Stimulated activated CD8-positive, alpha-beta memory T cell treated with anti-CD3 and anti-CD28 coated beads, Interleukin-2, amount 100 ng/mL, for 1 hour (primary cell): Measurements from ENCODE around the gene LTC4S.

Source experiments
- DNase-seq, 2 donors: peaks; one replicate each; pipeline ENCODE4 v3.0.0-alpha.2; 2020; ENCODE audit warnings: low read depth in 2 of 2

LTC4S gene

GRCh38 chr5:179806250-179807048, 12.7 kb downstream of the LTC4S start, which contains the start of gene MGAT4B:
MGAT4B (minus strand) TSS chr5:179806866; CDS start chr5:179806583, 283 bp downstream.
- no peak for DNase-seq

DNA sequence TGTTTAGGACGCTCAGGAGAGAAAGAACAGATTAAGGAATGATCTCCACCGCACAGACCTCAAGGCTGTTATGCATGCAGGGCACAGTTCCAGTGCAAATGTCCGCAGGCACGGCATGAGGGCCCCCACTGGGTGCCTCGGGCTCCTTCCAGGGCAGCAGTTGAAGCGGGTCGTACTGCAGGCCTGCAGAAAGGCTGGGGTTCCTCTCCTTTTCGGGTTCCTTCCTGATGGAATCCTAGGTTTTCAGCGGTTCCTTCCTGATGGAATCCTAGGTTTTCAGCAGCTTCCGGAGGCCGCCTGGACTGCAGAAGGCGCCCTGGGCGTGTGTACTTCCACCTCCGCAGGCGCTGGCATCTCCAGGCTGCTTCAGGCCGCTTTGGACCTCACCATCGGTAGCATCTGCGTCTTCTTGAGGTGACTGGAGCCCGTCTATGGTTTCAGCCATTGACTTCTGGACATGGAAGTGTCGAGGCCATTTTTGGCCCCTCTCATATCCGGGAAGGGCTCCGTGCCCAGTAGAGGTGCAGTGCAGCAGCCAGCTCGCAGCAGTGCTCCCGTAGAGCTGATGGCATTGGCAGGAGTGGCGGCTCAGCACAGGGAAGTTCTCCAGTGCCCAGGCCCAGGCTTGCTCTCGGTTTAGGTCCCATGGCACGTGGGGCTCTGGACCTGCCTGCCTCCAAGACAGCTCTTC, 18.5 kb downstream of the LTC4S start:
- no peak for DNase-seq

DNA sequence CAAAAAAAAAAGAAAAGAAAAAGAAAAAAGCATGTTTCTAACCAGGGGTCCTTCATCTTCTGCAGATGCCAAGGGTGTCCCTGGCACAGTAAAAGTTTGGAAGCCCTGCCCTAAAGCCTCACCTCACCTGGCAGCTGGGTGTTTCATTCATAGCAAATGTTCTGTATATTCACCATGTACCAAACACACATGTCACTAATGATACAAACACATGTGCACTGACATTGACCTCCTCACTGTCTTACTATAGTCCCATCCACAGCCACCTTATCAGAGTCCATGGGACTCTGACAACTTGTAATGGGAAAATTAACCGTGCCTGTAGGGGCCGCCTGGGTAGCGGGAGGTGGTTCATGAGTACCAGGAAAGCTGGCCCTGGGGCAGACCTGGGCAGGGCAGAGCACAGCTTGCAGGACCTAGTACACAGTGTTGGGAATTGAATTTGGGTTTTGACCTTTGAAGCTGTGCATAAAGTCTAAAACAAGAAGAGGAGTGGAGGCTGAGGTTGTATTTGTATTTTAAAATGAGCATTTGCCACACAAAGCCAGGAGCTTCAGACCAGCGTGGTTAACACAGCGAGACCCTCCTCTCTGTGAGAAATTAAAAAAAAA, 19.3 kb downstream of the LTC4S start:
- no peak for DNase-seq

DNA sequence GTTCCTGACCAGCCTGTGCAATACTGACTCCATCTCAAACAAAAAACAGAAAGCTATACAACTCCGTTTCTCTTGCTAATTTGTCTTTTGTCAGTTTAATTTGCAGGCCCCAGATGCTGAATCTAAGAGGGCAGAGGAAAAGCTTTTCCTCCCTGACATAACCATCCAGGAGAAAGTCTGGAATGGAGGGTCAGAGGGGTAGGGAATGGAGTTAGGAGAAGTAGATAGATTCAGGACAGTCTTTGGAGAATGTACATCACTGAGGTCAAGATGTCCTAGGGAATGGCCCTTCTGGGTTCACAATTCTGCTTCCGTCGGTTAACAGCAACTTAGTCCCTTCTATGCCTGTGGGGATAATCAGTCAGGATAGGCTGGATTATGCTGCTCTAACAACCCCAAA, 20.3 kb downstream of the LTC4S start:
- DNase-seq: no peak

GRCh38 chr5:179815491-179816249, 21.9 kb downstream of the LTC4S start:
- no peak for DNase-seq

DNA sequence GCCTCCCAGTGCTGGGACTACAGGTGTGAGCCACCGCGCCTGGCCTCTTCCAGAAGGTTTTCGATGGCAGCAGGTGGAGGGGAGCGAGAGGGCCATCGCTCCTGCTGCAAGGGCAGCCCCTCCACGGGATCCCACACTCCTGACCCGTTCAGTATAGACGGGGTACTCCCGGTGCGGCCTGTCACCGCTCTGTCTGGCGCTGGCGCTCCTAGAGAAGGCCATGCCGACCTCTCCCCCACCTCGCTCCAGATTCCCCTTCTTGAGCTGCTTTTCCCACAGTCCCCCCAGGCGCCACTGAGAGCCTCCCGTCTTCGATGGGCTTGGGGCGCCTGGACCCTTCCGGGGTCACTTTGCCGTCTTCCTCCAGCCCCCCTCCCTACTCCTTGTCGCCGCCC, 22.6 kb downstream of the LTC4S start:
- DNase-seq: no peak

DNA sequence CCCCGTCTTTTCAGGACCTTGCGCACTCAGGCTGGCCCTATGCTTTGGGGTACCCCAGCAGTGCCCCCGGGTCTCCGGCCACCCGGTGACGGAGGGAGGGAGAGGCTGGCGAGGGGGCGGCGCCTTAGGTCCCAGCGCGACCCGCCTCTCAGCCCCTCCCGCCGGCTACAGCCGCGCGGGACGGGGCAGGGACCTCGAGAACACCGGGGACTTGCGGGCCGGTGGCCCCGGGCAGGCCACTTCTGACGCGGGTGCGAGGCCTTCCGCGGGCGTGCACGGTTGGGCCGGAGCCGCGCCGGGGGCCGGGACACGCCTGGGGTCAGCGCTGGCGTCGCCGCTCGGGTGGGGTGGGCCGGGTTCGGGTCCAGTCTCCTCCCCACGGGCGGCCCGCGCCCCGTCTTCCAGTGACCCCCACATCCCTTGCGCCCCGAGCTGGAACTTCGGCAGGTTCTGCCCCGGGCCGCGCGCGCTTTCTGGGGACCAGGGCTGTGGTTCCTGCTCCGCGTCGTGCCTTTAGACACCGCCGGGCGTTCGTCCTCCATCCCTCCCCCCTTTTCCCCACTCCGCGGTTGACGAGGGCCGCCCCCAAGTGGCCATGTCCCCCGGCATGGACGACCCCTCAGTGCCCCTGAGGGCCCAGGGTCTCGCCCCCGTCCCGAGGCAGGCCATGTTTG, 23.1 kb downstream of the LTC4S start:
- no peak for DNase-seq

DNA sequence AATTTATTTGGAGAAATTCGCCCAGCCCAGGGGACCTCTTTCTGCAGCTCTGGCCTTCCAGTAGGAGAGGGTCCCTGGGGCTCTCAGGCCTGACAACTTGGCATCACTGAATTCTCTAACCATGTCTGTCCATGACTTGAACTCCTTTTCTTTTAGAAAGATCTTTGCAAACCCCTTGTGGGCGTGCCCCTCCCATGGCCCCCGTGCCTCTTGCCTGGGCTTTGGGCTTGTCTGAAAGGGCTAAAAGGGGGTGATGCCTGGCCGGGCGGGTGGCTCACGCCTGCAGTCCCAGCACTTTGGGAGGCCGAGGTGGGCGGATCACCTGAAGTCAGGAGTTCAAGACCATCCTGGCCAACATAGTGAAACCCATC, 23.7 kb downstream of the LTC4S start:
- DNase-seq: no peak

GRCh38 chr5:179817890-179818745, 24.3 kb downstream of the LTC4S start:
- no peak for DNase-seq

DNA sequence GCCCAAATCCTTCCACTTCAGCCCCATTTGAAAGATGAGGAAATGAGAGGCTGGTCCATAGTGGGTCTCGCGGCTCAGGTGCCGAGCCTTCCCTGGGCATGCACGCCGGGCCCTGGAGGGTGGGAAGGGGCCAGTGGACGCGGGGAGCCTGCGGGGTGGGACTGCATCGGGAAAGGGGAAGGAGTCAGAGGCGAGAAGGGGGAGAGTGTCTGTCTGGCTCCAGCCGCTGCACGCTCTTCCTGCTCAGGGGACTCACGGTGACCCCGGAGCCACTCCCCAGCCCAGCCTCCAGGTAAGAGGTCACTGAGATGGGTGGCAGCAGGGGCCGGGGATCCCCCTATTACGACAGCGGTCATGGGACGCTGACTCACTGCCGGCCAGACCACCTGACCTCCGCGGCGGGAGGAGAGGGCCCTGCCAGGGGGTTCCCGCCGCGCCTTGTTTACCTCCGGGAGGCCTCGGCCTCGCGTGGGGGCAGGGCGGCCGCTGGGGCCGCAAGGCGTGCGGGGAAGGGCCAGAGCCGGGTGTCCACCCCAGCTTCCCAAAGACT, 25.0 kb downstream of the LTC4S start:
- DNase-seq: peak; percentile 80

GRCh38 chr5:179819296-179820126, 25.7 kb downstream of the LTC4S start:
- no peak for DNase-seq

GRCh38 chr5:179820127-179820482, 26.3 kb downstream of the LTC4S start:
- DNase-seq: no peak

DNA sequence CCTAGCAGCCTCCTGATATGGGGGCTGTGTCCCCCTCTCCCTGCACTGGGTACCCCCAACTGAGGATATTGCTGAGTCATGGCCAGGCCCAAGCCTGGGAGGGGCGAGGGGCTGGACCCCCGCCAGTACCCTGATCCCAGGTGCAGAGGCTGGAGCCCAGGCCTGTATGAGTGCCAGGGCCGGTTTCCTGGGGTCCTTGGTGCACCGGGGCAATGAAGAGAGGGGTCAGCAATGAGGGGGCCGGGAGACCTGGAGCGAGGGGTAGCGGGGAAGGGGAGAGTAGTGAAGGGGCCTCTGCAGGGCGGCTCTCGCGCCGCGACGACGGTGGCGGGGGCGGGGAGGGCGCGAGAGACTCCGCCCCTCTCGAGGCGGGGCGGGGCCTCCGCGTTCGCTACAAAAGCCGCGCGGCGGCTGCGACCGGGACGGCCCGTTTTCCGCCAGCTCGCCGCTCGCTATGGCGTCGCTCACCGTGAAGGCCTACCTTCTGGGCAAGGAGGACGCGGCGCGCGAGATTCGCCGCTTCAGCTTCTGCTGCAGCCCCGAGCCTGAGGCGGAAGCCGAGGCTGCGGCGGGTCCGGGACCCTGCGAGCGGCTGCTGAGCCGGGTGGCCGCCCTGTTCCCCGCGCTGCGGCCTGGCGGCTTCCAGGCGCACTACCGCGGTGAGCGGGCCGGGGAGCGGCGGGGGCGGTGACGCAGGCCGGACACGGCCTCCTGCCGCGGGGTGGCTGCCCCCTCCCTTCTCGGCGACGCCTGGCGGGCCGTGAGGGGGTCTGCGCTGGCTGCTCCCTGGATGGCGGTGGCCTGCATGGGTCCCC, 26.9 kb downstream of the LTC4S start, which contains the start of gene SQSTM1:
Gene SQSTM1, plus strand, starts transcription at position 423 of the 815 bp plus-strand sequence. Its CDS starts 32 bp downstream, at position 455.
- peak; percentile 66 to 76 for DNase-seq

GRCh38 chr5:179821298-179822058, 27.7 kb downstream of the LTC4S start:
- peak; percentile 71 to 73 for DNase-seq

- DNase-seq: no peak
Measured at GRCh38 chr5:179822059-179822432, 28.3 kb downstream of the LTC4S start.

DNA sequence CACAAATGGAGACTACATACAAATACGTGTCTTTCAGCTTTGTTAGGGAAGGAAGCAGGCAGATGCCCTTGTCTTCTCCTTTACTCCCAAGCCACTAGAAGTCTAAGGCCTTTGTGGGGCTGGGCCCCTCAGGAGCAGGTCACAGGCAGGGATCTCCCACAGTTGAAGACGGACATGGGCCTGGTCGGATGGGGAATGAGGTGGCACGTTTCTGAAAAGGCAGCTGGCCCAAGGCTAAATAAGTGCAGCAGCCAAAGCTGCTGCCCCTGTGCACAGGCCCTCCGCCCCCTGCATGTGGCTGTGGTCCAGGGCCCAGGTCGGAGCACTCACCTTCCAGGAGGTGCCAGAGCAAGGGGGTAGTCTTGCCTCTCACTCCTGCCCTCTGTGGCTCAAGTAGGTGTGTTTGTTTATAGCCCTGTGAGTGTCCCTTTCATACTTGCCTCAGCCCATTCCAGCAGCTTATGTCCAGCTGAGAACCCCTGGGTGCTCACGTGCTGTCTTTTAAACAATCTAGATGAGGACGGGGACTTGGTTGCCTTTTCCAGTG, 28.7 kb downstream of the LTC4S start:
- DNase-seq: no peak
